Measurements from ENCODE around the gene GLYATL1B.

GRCh38 chr11:59053387-59053786, 32.7 kb upstream of the GLYATL1B start:
- TF ChIP-seq, protein P1, sequence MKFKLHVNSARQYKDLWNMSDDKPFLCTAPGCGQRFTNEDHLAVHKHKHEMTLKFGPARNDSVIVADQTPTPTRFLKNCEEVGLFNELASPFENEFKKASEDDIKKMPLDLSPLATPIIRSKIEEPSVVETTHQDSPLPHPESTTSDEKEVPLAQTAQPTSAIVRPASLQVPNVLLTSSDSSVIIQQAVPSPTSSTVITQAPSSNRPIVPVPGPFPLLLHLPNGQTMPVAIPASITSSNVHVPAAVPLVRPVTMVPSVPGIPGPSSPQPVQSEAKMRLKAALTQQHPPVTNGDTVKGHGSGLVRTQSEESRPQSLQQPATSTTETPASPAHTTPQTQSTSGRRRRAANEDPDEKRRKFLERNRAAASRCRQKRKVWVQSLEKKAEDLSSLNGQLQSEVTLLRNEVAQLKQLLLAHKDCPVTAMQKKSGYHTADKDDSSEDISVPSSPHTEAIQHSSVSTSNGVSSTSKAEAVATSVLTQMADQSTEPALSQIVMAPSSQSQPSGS (IDR thresholded peaks at IDR 0.05; ENCODE audit: low read length) = no peak
- TF ChIP-seq POLR2AphosphoS2 (IDR thresholded peaks at IDR 0.05; ENCODE audit: low read depth, low read length) (no peak), MAX (IDR thresholded peaks at IDR 0.05; ENCODE audit: low read depth, low read length) (no peak), BRCA1 (IDR thresholded peaks at IDR 0.05; ENCODE audit: low read depth, low read length) (no peak), CHD4 (IDR thresholded peaks at IDR 0.05) (no peak), CTCF (IDR thresholded peaks at IDR 0.05 in 2 of 3, conservative IDR thresholded peaks at IDR 0.05 in 1 of 3; ENCODE audit: control insufficient read depth in 2 of 3, extremely low read depth in 1 of 3, insufficient read depth in 1 of 3, low read depth in 3 of 3, low read length in 3 of 3) (peak; percentile 47 to 75 (median 63)), MXI1 (IDR thresholded peaks at IDR 0.05; ENCODE audit: low read depth, low read length) (no peak), POLR2A (IDR thresholded peaks at IDR 0.05; ENCODE audit: low read depth, low read length) (no peak)
- TF ChIP-seq, protein P2, sequence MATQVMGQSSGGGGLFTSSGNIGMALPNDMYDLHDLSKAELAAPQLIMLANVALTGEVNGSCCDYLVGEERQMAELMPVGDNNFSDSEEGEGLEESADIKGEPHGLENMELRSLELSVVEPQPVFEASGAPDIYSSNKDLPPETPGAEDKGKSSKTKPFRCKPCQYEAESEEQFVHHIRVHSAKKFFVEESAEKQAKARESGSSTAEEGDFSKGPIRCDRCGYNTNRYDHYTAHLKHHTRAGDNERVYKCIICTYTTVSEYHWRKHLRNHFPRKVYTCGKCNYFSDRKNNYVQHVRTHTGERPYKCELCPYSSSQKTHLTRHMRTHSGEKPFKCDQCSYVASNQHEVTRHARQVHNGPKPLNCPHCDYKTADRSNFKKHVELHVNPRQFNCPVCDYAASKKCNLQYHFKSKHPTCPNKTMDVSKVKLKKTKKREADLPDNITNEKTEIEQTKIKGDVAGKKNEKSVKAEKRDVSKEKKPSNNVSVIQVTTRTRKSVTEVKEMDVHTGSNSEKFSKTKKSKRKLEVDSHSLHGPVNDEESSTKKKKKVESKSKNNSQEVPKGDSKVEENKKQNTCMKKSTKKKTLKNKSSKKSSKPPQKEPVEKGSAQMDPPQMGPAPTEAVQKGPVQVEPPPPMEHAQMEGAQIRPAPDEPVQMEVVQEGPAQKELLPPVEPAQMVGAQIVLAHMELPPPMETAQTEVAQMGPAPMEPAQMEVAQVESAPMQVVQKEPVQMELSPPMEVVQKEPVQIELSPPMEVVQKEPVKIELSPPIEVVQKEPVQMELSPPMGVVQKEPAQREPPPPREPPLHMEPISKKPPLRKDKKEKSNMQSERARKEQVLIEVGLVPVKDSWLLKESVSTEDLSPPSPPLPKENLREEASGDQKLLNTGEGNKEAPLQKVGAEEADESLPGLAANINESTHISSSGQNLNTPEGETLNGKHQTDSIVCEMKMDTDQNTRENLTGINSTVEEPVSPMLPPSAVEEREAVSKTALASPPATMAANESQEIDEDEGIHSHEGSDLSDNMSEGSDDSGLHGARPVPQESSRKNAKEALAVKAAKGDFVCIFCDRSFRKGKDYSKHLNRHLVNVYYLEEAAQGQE (IDR thresholded peaks at IDR 0.05; ENCODE audit: low read depth, low read length) = no peak

Measured in GM12878 (cell line).